22Rv1 (cell line): ENCODE measurements around the gene SPZ1.

Experiments
- CTCF ChIP-seq: fragments of 450-650 bp; IDR thresholded peaks from 2 replicates; pipeline ENCODE4 v1.5.1; 2017; ENCODE audit warnings: mild to moderate bottlenecking
- ZFX ChIP-seq: fragments of 450-650 bp; IDR thresholded peaks from 2 replicates; pipeline ENCODE4 v1.6.1; 2017; ENCODE audit warnings: antibody characterized with exemption, borderline replicate concordance

DNA sequence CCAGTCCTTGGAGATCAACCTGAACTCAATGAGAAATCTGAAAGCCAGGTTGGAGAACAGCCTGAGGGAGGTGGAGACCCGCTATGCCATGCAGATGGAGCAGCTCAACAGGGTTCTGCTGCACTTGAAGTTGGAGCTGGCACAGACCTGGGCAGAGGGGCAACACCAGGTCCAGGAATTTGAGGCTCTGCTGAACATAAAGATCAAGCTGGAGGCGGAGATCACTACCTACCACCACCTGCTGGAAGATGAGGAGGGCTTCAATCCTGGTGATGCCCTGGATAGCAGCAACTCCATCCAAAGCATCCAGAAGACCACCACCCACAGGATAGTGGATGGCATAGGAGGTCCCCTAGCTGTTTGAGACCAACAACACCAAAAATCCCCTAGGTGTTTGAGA is 30.5 kb upstream of the SPZ1 start:
- TF ChIP-seq CTCF (no peak), ZFX (no peak)
